NCI-H2081 treated with DMSO at 0.1 percent for 48 hours (cell line): ENCODE measurements around the gene TRPV5.

ENCODE experiments used
- DNase-seq: peaks from one replicate; lab custom pipeline; 2025; lab: John Stamatoyannopoulos, UW

The TRPV5 gene

DNA sequence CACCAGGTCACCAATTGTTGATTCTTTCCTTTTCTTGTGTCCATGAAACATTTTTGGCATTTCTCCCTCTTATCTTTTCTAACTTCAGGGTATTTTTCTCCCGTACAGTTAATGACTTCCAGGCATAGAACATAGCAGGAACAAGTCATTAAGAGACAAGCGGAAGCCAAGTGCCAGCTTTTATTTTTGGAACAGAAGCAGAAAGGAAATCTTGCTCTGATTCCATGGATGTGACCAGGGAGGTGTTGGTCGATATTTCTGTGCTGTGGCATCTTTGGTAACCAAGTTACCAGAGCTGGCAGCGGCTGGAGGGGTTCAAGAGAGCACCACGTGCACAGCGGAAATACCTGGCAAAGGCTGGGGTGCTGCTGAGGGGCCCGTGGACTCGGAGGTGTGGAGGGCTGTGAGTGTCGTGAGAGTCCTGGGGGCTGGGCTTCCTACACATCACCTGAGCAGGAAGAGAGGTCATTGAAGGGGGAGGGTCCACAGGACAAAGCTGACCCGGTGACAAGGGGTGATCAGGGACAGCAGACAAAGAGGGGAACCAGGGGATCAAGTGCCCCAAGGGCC, 7.5 kb upstream of the TRPV5 start:
- no peak for DNase-seq

DNA sequence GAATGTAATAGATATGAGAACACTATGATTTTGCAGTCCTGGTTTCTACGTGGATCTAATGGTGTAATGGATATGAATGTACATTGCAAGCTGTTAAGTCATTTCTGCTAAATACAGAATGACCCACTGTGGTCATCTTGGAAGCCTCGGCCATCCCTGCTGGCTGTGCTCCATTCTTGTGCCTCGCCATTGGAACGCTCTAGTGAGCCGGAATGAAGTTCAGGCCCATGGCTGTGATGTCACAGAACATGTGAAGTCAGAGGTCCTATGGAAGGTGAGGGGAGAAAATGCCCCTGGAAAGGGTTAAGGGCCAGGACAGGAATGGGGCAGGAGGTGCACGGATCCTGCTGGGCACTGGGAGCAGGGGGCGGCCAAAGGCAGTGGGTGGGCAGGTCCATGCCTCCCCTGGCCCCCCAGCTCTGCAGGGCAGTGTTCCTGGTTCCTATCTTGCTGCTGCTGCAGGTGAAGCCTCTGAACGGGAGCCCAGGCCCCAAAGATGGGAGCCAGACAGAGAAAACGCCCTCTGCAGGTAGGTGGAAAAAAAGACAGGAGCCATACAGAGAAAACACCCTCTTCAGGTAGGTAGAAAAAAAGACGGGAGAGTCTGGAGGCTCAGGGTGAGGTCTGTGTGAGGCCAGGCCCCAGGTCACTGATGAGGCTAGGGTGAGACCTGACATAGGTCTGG, 5.8 kb upstream of the TRPV5 start, which contains the start of gene LLCFC1:
Gene LLCFC1 (plus strand): TSS at position 259 of the 685 bp plus-strand sequence. CDS start 138 bp downstream, at position 397.
- no peak for DNase-seq

DNA sequence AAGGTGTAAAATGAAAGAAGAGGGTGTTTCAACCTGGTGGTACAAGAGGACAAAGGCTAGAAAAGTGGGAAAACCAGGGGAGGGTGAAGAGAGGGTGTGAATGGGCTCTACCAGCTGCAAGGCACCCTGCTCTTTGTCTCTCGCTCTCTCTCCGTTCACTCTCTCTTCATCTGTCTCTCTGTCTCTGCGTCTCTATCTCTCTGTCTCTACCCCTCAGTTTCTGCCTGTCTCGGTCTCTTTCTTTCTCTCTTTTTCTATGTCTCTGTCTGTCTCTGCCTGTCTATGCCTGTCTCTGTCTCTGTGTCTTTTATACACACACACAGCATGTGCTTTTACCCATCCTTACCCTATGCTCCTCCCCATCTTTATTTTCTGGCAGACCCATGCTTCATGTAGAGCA, 5.1 kb upstream of the TRPV5 start:
- no peak for DNase-seq

DNA sequence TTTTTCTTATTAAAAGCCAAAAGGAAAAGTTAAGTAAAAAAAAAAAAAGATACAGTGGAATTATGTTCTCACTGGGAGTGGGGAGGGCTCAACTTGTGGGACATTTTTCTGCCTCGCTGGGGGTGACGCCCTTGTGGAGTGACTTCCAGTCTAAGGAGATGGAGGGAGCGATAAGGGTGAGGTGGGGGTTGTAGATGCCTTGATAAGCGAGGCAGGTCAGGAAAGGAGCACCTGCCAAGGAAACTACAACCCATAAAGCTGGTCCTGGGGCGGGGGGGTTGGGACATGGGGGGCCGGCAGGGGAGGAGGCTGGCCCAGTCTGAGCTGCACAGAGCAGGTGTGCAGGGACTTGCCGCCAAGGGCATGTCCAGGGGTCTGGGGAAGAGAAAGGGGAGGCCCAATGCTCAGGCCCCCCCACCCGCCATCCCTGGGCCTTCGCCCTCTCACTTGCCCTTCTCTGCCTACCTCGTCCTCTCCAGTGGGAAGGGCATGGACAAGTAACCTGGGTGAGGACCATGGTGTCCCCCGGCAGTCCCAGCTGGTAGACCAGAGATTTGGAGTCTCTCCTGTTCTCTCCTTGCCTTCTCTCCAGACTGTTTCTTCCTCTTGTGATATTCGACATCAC, 2.5 kb upstream of the TRPV5 start:
- DNase-seq = no peak

DNA sequence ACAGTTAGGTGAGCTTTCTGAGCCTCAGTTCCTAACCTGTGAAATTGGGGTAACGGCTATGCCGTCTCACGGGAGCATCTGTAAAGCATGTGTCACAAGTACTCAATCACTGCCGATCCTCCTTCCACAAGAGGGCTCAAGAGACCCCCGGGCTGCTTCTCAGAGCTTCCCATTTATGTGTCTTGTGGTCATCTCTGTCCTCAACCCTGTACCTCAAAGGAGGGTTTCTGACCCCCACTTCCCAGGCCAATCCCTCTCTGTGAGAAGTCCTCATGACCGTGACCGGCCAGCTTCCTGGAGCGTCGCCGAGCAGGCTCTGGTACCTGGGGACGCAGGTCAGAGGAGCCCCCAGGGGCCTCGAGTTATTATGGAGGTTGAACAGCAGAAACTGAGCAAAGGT, 510 bp upstream of the TRPV5 start:
- no peak for DNase-seq

DNA sequence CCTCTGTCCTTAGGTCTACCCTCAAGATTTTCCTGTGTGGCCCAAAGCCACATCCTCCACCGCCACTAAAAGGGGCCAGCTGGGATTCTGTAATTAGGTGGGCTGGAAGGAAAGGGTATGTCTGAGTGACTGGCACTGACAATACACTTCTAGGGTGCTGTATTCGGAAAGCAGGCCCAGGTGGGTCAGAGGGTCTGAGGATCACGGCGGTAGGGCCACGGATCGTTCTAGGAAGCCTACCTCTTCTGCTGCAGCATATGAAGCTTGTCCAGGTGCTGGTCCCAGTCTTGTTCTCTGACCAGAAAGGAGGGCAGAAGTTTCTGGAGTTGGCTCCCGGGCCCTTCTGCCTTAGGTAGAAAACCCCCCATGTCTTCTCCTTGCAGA, 462 bp downstream of the TRPV5 start:
- DNase-seq = no peak

DNA sequence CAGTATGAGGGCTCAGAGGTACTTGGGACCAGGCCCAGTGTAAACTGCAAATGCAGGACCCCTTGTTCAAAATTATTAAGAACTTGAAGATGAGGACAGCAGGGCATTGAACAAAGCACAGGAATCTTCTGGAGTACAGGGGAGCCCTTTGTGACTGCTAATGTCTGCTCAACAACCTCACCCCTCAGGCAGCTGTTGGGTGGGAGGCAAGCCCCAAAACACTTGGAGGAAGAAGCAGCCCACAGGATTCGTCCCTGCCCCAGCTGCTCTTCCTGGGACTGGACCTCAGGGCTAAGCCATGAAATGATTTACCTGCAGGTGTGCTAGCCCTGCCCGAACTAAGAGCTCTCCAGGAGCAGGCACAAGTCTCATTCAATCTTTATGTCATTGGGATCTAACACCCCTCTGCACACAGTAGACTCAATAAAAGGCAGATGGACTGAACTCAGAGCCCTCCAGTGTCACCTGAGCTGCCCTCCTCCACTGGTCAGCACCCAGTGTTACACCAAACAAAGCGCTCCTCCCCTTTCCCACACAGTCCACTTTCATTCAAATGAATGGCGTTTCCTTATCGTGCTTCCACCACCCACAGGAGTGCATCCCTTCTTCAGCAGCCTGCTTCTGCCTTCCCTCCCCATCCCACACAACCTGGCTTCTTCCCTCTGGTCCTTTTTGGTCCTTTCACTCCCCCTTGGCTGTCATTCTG, 1.0 kb downstream of the TRPV5 start:
- DNase-seq = no peak

DNA sequence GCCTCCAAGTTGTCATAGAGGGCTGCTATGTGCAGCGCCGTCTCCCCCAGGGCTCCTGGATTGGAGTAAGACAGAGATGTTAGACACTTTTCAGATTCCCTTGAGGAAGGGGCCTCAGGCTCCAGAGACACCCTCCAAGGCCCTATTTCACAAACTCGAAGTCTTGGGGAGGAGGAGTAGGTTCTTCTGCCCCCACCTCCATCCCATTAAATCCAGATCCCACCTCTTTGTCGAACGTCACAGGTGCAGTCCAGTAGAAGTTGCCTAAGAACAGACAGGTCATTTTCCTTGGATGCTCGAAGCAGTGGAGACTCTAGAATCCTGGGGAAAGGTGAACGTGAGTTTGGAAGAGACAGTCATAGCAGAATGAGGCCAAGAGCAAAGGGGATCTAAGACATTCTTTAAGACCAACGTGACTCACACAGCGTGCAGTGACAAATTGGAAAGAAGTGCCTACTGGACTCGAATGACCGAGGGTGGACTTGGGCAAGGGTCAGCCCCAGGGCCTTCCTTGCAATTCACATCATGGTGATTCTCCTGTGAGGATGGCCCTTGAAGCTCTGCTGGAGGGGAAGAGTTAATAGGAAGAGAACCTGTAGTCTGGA, 3.3 kb downstream of the TRPV5 start:
- no peak for DNase-seq

DNA sequence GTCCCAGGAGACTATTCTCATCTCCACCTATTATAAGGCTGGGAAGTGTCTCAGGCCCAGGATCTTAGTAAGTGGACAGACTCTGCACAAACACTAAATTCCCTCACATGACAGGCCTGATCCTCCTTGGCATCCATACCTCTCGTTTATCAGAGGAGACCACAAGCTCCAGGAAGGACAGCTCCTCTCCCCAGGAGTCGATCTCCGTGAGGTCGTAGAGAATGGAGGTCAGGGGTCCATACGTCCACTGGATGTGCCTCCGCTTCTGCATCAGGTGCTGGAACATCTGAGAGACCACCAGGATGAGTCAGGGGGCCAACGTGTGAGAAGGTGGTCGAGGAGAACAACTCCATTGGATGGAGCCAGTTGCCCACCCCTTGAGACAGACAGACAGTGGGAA, 5.6 kb downstream of the TRPV5 start:
- no peak for DNase-seq

DNA sequence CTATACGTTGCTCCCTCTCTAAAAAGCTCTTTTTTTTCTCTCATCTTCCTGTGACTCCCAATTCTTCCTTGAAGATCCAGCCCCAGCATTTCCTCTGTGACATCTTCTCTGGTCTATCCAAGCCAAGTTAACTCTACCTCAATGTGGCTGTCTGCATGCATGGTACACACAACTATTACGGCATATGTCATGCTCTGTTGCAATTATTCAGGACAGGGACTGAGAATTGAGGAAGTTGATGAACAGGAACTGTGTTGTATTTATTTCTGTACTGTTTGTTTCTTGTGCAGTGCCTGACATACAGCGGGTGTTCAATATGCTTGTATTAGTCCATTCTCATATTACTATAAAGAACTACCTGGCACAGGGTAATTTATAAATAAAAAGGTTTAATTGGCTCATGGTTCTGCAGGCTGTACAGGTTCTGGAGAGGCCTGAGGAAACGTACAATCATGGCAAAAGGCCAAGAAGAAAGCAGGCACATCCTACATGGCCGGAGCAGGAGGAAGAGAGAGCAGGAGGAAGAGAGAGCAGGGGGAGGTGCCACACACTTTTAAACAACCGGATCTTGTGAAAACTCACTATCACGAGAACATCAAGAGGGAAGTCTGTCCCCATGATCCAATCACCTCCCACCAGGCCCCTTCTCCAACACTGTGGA, 6.3 kb downstream of the TRPV5 start:
- DNase-seq = no peak

DNA sequence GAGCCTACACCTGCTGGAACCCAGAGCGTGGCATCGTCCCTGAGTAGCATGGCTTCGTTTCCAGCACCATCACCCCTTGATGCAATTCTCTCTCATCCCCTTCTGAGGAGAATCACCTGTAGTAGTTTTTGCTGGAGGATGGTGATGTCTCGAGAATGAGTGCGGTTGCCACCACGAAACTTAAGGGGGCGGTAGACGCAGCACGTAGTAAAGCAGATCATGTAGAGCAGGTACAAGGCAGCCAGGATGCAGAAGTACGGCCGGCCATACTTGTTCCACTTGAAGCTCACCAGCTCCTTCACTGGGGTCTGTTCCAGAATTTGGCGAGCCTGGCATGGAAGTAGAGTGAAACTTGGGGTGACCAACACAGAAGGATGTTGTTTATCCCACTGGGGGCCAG, 8.1 kb downstream of the TRPV5 start:
- no peak for DNase-seq

DNA sequence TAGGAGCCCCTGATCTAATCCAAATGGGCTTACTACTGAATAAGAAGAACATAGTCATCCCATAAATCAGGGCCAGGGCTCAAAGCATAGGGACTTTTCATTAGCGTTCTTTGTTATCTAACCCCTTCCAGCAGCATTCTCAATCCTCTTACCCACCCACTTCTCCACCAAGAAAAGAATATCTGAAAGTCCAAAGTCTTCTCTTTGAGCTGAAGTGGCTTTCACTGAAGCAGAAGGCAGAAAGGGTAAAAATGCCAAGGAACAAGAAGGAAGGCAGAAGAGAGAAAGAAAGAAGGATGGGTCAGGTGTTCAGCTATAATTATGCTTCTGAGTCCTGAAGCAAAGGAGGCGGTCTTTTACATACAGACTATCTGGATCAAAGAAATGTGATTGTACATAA, 10.2 kb downstream of the TRPV5 start:
- no peak for DNase-seq

DNA sequence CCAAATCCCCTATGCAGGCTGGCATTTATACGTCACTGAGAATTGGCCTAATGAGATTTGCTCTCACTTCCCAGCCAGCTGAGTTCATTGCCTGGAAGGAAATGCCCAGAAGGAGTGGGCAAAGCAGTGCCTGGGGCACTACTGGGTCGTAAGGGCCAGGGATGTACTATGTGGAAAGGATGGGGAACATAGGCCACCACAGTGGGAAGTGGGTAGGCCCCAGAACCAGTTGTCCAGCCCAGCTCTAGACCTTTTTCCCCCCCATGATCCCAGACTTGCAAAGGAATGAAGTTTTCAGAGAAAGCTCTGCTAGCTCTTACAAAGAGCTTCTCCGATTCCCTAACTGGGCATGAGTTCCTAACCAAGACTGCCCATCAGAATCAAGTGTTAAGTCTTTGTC, 13.9 kb downstream of the TRPV5 start:
- DNase-seq = no peak

DNA sequence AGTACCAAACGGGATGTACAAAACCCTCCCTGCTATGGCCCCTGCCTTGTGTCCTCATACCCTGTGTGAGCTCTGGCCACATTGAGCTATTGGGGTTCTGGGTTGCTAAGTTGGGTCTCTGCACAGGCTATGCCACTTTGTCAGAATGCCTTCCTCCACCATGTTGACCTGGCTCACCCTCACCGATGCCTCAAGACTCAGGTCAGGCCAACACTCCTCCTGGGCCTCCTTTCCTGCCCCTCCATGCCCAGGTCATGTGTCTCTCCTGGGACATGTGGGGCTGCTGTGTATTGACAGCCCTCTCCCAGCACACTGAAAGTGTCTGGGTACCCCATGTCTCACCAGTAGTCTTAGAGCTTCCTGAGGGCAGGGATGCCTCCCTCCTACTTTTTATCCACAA, 14.6 kb downstream of the TRPV5 start:
- DNase-seq = no peak

DNA sequence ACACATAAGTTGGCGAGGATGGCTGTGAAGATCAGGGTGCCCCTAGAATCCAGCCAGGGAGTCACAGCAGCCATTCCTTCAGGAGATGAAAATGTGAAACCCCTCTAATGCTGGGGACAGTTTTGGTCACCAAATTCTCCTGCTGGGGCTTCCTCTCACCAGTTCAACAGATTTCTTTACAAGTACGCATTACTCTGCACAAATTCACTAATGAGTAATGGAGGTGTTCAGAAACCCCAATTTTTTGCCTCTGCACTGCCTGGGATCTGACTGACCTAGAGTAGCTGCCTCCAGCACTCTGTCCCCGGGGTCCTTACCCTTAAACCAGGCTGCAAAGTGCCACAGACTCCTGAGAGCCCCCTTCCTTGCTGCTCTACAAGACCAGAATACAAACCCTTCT, 16.1 kb downstream of the TRPV5 start:
- no peak for DNase-seq

DNA sequence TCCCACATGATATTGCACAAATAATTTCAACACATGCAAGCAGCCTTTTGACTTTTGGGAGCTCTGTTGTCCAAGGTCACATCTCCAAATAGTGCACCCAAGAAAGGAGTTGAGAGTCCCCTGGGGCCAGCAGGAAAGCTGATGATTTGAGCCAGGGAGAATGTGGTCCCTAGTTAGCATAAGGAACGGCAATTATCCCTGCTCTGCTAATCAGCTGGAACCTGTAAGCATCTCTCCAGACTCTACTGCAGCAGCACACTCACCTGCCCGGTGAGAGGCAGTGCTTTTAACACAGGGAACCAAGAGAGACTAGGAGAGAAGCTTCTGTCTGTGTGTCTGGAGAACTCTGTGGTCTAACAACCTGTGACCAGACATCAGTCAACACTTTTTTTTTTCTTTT, 17.0 kb downstream of the TRPV5 start:
- DNase-seq = no peak

DNA sequence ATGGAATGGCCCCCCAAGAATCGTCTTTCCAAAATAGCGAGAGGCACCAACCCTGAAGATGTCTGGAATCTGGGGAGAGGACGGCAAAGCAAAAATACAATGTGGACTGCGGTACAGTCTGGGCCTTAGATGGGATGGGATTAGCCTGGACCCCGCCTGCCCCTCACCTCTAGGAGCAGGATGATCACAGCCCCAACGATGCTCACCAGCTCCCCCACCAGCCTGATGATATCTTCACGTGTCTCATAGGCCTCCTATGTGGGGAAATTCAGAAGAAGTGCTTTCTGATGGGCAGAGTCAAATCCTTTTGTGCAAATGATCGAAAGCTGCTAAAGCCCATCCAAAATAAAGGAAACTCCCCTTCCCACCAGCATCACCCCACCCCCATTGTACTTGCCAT, 18.2 kb downstream of the TRPV5 start:
- DNase-seq = no peak

DNA sequence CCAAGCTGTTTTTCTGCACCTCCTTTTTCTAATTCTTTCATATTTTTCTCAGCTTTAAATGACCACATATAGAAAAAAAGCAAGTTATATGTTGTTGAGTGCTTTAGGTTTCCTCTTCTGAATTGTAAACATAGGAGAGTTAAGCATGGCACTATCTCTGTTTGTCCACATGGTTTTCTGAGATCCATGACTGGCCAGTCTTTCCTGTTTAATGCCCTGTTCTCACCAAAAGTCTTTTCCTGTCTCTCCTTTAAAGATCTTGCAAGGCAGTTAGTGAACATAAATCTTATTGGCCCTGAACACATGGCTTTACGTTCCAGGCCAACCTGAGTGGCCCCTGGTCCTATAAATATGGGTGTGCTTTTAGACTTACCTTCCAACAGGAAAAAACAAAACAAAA, 19.4 kb downstream of the TRPV5 start:
- no peak for DNase-seq

DNA sequence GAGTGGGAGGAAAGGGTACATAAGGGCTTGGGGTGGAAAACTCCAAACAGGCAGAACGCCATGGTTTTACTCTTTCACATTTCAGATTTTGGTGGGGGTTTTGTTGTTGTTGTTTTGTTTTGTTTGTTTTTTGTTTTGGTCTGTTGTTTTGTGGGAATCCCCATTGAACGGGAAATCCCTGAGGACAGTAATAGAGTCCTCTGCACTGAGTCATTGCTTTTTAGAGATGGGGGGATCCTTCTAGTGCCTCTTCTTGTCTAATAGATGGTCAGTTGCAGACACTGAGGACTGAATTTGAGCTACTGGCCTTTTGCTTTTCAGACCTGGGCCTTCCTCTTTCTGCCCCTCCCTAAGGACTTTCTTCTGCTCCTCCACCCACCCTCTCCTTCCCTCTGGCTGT, 20.0 kb downstream of the TRPV5 start:
- no peak for DNase-seq

DNA sequence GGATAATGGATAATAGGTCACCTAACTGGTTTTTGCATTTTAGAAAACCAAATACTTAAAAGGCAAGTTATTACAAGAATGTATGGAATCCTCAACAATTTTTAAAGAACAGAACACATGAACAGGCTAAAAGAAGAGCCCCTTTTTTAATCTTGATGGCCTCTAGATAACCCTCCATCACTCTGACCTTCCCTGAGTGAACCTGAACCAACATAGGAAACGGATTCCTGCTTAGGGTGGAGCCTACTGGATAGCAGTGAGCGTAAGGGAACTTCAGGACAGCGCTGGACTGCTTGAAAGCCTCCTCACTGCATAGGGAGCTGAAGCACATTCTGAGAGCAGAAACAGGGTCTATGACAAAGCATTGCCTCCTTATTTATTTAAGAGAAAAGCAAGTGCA, 20.5 kb downstream of the TRPV5 start:
- no peak for DNase-seq

DNA sequence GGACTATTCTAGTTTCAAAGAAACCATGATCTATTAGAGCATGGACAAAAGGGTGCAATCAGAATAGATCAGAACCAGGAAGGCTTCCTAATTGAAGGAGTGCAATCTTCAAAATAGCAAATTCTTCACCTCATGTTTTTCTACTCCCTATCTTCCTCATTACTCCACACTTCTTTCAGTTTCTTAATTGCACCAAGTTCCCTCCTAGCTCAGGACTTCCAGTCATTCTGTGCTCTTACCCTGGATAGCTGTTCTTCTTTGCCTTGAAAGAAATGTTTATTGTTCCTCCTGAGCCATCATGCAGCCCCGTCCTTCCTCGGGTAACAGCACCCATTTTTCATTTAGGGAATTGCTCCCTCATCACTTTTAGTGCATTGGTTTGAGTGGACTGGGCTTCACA, 23.1 kb downstream of the TRPV5 start:
- DNase-seq = no peak

DNA sequence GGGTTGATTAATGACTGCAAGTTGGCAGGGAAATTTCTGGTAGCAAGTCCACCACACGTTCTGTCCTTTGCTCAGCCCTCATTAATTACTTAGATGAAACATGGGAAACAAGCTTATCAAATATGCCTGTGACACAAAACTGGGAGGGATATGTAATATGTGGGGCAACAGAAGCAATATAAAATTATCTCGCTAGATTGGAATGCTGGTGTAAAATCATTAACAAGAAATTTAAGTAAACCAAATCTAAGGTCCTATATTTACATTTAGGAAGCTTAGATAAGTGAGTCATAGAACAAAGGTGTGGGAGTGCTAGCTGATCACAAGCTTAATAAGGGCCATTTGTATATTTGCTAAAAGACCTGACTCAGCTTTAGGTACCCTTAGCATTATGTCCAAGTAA, 23.5 kb downstream of the TRPV5 start:
- DNase-seq = no peak
